Measurements from ENCODE around the gene UTS2R.
A peak's percentile ranks its signal among the peaks of the same experiment; 100 is the strongest.

Gene UTS2R

DNA sequence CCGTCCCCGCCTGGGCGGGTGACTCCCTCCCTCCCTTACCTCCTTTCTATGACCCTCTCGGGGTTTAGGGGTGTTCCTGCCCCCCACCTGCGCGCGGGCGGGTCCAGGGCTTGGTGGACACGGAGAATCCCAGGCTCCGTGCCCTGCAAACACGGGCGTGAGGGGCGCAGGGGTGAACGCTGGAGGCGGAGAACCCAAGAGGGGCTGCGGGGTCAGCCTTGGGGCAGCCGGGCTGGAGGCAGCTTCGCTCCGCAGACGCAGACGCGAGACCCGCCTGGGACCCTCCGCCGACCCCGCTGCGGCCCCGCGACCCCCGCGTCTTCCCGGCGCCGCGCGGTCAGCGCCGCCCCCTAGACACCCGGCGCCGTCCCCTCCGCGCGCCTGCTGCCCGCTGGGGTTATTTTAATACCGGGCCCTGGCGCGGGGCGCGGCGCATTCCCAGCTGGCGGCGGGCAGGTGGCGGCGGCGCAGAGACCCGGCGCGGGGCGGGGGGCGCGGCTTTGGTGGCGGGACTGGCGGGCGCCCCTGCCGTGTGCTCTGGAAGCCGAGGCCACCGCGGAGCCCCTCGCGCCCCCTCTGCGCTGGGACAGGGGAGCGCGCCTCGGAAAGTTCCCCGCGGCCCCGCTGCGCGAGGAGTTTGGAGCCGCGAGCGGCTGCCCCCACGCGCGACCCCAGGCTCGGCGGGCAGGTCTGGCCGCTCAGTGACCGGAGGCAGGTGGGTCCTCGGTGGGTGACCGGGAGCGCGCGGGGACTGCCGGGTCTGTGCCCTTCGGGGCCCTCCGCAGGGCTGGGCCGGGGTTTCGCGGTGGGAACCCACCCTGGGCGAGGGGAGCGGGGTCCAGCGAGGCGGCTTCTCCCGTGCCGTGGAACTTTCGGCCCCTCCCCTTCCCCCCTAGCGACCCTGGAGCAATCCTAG lies at the start of gene UTS2R:
Gene UTS2R (plus strand): TSS at position 433 of the 916 bp plus-strand sequence. CDS start 2,560 bp downstream, outside the sequence.
- no peak for DNase-seq

DNA sequence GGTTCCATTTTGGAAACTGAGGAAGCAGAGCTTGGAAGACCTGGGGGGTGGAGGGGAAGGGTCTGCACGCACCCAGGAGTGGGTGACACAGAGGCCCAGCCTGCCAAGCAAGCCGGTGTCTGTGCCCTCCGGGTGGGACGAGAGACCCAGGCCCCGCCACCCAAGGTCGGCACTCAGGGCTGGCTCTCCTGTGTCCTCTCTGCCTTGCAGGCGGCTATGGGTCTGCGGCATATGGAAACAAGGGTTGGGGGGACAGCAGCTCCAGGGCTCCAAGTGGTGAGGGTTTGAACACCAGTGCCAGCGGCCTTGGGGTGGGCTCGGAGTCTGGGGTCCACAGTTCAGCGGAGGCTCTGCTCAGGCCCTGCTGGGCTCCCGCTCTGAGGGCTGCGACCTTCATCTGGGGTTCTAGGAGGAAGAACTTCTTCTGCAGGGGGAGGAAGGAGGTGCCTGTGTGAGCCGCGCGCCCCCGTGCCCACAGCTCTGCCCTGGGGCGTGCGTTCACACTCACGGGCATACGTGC lies 49.6 kb upstream of the UTS2R start:
- no peak for DNase-seq

DNA sequence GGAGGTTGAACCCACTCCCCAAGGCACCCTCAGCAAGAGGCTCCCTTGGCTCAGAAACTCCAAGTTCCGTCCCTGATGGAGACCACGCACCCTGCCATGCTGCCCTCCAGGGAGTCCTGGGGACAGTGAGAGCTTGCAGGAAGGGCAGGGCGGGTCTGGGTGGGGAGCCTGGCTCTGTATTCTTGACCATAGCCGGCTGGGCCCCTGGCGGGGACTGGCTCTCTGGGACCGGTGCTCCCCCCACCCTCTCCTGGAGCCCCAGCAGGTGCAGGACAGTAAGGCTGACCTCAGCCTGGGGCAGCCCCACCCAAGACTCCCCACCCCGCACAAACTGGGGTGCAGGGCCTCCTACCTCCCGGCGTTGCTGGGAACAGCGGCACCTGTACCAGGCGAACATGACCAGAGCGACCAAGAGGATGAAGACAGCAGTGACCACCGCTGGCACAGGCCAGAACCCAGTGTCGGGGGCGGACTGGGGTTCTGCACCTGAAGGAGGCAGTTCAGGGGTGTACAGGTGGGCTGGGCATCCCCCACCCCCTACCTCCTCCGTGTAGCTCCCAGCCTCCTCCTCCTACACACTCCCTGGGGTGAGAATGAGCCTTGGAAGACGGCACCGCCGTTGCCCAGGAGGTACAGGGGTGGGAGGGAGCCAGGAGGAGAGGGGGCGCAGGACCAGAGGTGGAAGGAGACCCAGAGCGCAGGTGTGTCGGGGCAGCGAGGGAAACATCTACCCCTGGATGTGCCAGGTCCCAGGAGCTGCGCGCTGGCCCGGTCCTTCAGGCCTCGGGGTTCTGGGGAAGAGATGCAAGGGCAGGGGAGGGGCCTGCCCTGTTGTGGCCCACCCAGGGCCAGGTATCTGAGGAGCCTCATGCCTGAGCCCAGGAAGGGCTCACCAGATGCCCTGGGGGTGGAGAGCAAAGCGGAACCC lies 48.8 kb upstream of the UTS2R start:
- DNase-seq, result no peak

DNA sequence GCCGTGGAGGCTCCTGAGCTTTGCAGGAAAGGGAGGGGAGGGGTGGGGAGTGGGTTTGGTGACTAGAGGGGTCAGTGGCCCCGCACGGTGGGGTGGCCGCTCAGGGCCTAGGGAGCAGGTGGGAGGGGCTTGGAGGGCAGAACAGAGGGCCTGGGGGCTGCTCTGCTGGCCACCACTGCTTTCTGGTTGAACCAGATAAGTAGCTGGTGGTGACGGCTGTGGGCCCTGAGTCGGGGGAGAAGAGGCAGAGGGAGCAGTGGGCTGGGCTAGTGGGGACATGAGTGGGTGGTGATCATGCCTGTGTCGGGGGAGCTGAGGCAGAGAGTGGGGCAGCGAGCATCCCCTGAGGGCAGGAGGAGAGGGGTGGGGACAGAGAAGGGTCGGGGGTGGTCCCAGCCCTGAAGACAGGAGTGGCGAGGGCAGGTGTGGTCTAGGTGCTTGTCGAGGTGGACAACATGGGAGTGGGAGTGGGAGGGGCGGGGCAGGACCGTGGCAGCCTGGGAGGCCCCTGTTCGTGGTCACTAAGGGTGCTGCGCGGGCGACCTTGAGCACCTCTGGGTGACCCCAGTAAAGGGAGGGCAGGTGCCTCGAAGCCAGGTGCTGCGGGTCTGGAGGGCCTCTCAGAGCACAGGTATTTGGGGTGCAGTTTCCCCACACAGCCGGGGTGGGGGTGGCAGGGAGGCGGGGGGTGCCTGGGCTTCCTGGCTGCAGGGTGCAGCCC lies 47.9 kb upstream of the UTS2R start:
- DNase-seq, result no peak

DNA sequence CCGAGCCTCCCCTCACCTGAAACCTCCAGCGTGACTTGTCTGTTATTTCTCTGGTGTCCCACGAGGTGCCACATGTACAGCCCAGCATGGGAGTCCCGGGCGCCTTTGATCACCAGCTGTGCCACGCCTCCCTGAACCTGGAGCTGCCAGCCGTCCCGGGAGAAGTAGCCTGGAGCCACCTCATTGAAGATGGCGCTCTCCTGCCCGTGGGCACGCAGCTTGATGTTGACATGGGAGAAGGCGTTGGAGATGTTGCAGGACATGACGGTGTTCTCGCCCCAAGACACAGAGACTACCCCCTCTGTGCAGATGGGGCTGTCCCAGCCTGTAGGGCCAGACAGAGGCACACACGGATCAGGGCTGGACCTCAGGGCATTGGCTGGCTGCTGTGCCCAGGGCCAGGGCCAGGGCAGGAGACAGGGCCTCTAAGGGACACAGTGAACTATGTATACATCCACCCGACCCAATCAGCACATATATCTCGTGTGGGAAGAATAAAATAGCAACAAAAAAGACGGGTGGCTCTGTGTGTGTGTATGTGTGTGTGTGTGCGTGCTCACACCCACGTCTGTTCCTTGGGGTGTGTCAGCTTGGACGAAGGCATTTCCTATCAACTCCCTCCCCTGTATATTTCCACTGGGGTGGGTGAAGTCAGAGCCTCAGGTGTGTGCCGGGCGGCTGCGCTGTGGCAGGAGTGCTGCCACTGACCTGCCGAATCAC lies 46.8 kb upstream of the UTS2R start:
- DNase-seq, result no peak

DNA sequence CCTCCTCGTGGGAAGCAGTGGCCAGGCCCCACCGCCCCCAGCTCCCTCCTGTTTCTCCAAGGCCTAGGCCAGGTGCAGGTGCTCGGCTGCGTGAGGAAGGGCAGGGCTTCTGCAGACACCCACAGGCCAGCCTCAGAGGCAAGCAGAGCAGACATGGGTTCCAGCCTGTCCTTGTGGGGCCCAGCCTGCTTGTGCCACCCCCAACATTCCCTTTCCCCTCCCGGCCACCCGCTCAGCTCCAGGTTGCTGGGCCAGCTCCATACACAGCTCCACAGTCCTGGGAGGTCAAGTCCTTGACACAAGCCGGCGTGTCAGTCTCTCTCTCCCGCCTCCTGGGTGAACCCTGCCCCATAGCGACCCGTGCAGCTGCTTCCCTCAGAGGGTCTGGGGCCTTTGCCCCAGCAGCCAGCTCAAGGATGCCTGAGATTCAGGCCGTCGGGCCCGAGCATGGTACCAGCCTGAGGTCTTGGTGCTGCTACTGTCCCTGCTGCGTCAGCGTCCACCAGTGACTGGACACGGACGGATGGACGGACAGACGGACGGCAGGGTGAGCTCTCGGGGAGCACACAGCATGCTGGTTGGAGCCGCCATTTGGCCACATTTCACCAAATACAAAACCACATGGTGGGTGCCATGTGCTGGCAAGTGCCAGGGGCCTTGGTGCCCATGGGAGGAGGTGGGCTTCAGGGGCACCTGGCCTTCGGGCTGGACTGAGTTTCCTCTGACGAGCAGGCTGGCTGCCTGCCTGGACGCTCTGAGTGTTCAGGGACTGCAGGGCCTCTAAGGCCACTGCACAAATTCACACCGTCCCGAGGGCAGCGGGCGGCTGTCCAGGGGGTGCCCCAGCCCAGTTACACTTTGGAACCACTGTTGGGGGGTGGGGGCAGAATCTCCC lies 46.0 kb upstream of the UTS2R start:
- DNase-seq, result no peak

DNA sequence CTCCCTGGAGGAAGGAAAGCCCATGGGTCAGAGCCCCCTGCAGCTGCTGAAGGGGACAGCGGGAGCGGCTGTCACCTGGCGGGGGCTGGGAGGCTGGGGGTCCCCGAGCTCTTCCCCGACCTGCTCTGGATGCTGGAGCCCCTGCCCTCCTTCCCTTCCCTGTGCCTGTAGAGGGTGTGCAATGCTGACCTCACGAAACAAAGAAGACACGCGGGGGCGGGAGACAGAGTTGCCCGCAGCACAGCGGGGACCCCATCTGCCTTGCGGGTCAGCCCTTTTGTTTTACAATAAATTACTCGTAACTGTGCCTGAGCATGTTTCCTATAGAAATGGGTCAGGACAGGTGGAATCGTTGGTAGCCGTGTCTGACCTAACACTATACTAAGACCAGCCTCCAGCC lies 44.3 kb upstream of the UTS2R start:
- no peak for DNase-seq

DNA sequence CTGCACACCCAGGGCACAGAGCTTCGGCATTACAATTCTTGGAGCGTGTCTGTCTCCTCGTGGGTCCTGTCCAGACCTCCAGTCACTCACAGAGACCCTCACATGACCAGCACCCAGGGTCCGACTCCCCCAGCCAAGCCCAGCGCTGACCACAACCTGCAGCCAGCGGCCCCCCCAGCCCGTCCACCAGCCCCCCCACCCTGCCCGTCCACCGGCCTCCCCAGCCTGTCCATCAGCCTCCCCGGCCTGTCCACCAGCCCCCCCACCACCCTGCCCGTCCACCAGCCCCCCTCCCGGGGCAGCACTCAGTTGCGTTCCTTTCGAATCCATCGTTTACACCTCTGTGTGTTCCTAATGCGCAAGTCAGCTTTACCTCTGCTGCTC lies 43.8 kb upstream of the UTS2R start:
- no peak for DNase-seq

DNA sequence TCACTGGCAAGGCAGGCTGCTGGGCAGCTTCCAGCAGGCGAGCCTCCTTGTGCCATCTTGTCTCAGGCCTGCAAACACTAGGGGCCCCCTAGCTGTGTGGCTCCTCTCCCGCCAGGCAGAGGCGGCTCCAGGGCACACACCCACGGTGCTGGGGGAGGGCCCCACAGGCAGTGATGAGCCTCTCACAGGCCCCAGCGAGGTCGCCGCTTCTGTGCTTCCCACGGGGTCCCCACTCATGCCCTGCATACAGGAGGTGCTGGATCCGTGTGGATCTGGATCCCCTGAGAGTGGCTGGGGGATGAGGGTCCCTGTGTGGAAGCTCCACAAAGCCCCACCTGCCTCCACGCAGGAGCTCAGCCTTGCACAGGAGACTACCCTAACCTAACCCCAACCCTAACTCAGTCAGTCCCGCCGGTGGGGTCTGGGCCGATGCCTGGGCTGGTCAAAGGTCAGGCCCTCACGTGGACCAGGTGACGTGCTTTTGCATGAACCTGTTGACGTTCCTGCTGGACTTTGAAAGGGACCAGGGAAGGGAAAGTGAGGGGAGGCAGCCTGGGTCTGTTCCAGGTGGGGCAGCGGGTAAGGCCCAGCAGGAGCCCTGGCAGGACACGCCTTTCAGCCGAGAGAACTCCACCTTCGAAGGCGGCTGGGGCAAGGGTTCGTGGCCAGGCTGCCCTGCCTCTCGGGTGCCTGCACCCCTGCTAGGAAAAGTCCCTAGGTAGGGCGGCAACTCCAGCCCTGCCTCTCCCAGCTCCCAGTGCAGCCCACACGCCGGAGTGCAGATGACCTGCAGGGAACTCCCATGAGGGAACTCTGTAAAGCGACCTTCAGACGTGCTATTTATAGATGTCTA lies 43.2 kb upstream of the UTS2R start:
- DNase-seq, result no peak

DNA sequence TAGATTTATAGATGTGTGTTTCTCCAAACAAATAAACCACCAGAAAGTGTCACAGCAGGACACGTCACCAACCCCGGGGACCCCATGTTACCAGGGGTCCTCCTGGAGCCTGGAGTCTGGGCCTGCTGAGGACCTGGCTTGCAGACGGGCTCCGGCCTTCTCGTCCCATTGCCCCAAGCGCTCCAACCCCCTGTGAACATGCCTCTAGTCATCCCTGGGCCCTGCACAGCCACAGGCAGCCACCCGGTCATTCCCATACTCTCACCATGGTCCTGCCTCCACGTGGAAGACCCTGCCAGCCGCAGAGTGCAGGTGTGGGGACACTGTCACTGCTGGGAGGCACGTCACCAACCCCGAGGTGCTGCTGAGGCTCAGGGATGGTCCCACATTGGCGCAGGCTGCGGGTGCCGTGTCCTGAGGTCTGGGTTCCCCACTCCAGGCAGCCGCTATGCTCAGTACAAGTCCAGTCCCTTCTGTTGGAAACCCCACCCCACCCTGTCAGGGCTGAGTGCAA lies 42.5 kb upstream of the UTS2R start:
- DNase-seq, result no peak

DNA sequence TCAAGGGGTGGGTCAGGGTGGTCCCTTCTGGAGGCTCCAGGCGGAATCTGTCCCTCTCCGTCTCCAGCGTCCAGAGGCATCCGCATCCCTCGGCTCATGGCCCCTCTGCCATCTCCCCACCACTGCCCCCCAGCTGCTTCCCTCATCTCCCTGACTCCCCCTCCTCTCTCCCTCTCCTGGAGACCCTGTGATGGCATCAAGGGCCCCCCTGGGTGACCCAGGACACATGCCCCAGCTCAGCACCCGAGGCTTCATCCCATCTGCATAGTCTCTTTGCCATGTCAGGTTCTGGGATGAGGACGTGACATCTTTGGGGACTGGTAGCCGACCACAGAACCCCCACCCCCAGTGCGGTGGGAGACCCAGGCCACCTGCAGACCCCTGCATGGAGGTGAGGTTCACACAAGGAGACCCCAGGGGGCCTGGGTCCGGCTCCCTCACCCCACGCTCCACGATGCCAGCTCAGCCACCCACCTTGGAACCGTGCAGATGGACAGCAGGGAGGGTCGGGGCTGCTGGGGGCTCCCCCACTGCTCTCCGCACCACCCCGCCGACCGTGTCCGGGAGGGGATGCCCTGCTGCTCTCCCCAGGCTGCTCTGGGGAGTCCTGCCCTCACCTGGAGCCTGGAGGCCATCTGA lies 41.8 kb upstream of the UTS2R start:
- no peak for DNase-seq

DNA sequence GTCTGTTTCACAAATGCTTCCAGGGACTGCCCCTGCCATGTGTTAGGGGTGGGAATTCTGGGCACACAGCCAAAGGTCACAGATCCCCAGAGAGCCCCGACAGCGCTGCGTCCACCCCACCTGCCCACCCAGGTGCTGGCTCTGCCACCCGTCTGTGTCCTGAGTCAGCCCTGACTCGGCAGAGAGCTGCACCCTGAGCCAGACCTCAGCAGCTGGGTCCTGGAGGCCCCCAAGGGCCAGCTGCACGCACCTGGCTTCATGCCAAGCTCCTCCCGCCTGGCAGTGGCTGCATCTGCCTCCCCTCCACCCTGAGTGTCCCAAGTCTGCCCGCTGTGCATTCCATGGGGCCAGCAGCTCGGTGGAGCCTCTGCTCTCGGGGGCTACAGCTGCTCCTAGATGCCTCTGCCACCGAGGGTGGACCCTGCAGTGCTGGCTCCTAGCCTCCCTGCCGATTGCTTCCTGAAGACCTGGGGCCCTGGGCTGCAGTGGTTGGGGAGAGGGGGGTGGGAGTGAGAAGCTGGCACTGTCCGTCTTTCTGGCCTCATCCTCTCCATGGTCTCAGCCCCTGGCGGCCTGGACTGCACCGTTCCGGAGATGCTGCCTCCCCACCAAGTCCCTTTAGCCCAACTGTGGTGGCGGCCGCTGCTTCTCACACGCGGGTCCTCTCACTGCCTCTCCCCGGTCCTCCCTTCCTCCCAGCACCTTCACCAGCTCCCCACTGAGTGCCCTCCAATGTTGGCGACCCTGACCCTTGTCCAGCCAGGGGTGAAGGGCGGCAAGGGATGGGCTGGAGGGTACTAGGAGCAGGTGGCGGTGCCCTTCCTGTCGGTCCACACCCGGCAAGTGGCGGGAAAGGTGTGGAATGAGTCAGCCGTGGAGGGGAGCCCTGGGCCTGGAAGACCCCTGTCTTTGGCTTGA lies 41.0 kb upstream of the UTS2R start:
- peak; percentile 97 for DNase-seq

DNA sequence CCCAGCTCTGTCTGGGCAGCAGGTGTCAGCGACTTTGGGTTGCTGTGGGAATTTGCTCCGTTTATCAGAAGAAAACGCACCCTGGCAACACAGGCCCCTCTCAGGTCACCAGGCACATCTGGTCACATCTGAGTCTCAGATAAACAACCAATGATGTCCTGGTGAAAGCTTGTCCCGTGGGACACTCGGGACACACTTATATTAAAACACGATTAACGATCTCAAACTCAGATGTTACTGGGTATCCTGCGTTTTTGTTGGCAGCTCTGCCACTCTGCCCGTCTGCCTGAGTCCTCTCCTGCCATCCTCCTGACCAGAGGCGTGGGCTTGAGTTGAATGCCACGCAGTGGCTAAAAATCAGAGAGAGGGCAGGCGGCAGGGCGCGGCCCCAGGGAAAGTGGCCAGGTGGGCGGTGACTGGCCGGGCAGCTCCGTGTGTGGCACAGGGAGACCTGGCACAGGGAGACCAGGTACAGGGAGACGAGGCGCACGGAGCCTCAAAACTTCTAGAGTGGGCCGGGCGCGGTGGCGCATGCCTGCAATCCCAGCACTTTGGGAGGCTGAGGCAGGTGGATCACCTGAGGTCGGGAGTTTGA lies 40.1 kb upstream of the UTS2R start:
- DNase-seq, result no peak

DNA sequence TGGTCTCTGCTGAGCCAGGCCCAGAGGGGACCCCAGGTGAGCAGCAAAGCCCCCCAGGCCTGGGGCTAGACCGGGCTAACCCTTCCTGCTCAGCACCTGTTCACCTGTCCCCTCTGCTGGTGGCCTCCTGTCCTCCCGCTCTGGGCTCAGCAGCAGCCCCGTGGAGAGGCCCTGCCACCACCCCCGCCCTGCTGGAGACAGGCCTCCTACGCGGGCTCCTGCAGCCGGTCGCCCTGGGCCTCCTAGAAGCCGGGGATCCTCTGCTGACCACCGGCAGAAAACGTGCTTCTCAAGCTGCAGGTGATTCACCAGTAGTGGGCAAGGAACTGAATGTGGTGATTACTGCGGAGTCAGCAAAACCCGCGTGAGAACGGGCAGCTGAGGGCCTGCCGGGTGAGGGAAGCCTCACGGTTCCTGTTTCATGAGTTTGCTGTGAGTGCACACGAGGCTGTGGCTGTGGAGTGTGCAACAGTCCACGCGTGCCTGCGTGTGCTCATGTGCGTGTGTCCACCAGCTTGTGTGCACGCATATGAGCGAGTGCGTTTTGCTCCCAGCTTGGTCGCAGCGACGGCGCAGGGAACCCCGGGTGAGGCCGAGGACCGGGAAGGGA lies 38.8 kb upstream of the UTS2R start:
- no peak for DNase-seq

DNA sequence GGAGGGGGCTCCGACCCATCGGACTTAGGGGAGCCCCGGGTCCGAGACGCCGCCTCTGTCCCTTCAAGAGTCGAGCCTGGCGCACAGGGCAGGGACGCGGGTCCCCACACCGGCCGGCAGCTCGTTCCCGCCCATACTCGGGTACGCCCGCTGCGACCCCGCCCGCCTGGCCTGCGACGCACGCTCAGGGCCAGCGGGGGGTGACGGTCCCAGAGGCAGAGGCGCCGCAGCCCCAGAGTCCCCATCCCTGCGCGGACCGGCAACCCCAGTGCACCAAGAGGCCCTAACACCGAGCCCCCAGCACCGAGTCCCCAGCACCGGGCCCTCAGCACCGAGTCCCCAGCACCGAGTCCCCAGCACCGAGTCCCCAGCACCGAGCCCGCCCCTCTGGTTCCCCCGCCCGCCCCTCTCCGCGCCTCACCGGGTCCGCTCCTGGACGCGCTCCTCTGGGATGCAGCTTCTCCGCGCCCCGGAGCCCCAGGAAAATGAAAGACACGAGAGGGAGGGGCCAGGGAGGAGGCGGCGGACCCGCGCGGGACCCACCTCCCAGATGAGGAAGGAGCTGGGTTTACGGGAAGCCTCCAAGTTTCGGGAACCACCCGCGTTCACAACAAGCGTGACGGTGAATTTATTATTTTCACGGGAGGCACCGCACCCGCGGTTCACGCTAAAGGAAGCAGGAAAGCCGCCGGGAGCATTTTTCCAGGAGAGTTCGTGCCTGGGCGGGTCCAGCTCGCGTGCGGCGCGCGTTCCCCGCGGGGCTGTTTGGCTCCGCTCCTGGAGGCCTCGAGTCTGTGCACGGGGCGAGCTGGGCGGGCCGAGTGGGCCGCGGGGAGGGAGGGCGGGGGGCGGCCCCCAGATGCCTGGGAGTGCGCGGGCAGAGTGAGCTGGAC lies 38.0 kb upstream of the UTS2R start, which contains the start of gene SECTM1:
Gene SECTM1 (minus strand): TSS at position 488 of the 893 bp plus-strand sequence. CDS start 6,526 bp downstream, outside the sequence.
- no peak for DNase-seq

DNA sequence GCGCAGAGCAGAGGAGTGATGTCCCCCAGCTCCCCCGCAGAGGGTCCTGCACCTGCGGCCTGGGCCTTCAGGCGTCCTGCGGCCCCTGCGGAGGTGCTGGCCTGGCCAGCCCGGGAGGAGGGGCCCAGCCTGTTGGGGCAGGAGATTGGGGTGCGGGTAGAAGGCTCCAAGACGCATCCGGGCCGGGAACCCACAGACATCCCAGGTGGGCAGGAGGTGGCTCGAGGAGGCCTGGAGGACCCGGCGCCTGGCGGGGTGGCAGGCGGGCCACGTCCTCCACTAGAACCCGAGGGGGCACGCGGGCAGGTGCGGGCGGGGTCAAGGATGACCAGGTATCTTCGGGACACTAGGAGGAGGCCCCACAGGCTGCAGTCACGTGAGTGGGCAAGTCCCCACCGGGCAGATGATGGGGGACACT lies 37.4 kb upstream of the UTS2R start:
- DNase-seq, result no peak
